GM12874 (cell line): ENCODE results near the gene BNC1.

ENCODE experiments used
- TF ChIP-seq, protein P1 (sequence below): IDR thresholded peaks from 2 replicates; pipeline ENCODE4 v1.5.1; 2011; ENCODE audit warnings: low read depth, mild to moderate bottlenecking, control low read depth, low read length, moderate library complexity; ENCODE audit not compliant: insufficient read depth

The BNC1 gene, protein sequence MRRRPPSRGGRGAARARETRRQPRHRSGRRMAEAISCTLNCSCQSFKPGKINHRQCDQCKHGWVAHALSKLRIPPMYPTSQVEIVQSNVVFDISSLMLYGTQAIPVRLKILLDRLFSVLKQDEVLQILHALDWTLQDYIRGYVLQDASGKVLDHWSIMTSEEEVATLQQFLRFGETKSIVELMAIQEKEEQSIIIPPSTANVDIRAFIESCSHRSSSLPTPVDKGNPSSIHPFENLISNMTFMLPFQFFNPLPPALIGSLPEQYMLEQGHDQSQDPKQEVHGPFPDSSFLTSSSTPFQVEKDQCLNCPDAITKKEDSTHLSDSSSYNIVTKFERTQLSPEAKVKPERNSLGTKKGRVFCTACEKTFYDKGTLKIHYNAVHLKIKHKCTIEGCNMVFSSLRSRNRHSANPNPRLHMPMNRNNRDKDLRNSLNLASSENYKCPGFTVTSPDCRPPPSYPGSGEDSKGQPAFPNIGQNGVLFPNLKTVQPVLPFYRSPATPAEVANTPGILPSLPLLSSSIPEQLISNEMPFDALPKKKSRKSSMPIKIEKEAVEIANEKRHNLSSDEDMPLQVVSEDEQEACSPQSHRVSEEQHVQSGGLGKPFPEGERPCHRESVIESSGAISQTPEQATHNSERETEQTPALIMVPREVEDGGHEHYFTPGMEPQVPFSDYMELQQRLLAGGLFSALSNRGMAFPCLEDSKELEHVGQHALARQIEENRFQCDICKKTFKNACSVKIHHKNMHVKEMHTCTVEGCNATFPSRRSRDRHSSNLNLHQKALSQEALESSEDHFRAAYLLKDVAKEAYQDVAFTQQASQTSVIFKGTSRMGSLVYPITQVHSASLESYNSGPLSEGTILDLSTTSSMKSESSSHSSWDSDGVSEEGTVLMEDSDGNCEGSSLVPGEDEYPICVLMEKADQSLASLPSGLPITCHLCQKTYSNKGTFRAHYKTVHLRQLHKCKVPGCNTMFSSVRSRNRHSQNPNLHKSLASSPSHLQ

GRCh38 chr15:83284559-83285283 lies at the start of gene BNC1:
Gene BNC1, minus strand, starts transcription at chr15:83284664. Its CDS starts 36 bp downstream, at chr15:83284628.
- TF ChIP-seq, protein P1, sequence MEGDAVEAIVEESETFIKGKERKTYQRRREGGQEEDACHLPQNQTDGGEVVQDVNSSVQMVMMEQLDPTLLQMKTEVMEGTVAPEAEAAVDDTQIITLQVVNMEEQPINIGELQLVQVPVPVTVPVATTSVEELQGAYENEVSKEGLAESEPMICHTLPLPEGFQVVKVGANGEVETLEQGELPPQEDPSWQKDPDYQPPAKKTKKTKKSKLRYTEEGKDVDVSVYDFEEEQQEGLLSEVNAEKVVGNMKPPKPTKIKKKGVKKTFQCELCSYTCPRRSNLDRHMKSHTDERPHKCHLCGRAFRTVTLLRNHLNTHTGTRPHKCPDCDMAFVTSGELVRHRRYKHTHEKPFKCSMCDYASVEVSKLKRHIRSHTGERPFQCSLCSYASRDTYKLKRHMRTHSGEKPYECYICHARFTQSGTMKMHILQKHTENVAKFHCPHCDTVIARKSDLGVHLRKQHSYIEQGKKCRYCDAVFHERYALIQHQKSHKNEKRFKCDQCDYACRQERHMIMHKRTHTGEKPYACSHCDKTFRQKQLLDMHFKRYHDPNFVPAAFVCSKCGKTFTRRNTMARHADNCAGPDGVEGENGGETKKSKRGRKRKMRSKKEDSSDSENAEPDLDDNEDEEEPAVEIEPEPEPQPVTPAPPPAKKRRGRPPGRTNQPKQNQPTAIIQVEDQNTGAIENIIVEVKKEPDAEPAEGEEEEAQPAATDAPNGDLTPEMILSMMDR: no peak

GRCh38 chr15:83327041-83327440 lies 42.6 kb upstream of the BNC1 start:
- TF ChIP-seq, protein P1: no peak

DNA sequence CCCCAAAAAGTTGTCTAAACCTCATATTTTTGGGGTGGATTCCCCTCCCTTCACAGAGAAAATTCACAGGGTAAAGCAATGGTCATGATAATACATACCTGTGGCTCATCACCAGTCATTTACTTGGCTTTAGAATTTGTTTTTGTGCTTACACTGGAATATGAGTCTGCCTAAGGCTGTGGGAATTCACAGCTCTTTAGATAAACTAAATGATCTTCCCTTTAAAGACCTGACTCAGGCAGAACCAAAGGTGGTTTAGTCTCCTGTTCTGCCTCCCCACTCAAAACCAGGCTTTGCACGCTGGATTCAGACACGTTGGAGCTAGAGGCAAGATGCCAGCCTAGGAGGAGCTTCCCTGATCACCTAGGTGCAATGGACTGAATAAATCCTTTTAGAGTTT lies 40.3 kb upstream of the BNC1 start:
- TF ChIP-seq, protein P1: no peak

DNA sequence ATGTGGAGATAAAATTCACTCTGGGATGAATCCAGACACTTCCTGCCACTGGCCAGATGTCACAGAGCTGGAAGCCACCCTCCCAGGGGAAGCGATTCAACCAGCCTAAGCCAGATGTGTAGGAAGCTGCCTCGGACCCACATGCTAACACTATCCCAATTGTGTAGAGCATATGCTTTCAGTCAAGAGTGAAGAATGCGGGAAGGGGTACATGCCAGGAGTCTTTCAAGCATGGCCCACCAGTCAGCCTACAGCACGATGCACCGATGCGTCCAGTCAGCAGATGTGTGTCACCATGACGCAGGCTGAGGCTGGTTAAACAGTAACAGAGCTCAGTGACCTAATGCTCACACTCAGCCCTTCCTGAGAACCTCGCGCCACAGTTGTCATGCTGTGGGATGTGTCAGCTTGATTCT lies 38.8 kb upstream of the BNC1 start:
- TF ChIP-seq, protein P1: no peak

GRCh38 chr15:83322691-83323090 lies 38.2 kb upstream of the BNC1 start:
- TF ChIP-seq, protein P1: no peak

GRCh38 chr15:83322061-83322460 lies 37.6 kb upstream of the BNC1 start:
- TF ChIP-seq, protein P1: no peak

DNA sequence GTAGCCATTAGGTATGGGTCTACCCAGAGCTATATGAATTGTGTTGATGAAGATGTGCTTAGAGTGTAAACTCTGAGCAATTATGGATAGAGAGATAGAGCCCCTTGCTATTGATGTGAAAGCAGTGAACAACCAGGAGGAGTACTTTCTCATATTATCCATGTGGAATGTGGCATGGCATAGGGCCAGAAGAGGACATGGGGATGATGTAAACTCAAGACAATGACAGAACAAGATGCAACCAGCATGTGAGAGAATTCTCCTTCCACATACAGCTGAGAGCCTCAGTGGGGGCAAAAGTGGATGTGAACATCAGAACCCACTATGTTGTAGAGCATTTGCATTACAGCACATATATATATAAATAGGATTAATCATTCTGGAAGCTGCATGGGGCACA lies 36.4 kb upstream of the BNC1 start:
- TF ChIP-seq, protein P1: no peak
